ENCODE results near the gene KANK2. TPM values are rescaled to one million over a fixed set of nuclear protein-coding genes. Genes with fewer than 3 reads are reported as not detected.
"Not testable (repeated sequence)": the region's sequence is repeated elsewhere in the genome, so short reads cannot be mapped to it uniquely, and the experiment has no call there.

Gene KANK2
- total RNA-seq, 1 donor from 2014 or later, result 296 TPM

GRCh38 chr19:11155373-11156120 lies 41.8 kb downstream of the KANK2 start, which contains the start of gene SPC24:
Gene SPC24, minus strand, starts transcription at chr19:11155782. Its CDS starts 6 bp downstream, at chr19:11155776.
- intact Hi-C loops (cut with DNase I), result no loop called here
- peak; percentile 96 for DNase-seq (ENCODE audit: low spot score)
- peak; percentile 94 for ATAC-seq

- DNase-seq (ENCODE audit: low spot score), result no peak
- intact Hi-C loops (cut with DNase I), result no loop called here
These were observed 42.7 kb downstream of the KANK2 start for GRCh38 chr19:11154683-11155047.

GRCh38 chr19:11152318-11153062 lies 44.9 kb downstream of the KANK2 start:
- intact Hi-C loops (cut with DNase I), result no loop called here
- peak; percentile 74 for ATAC-seq
- peak; percentile 72 for DNase-seq (ENCODE audit: low spot score)

More at GRCh38 chr19:11154683-11155047, 42.7 kb downstream of the KANK2 start:
- no peak for ATAC-seq

- intact Hi-C loops (cut with DNase I), result no loop called here
- ATAC-seq, result peak; percentile 60
- peak; percentile 77 for DNase-seq (ENCODE audit: low spot score)
These were observed 46.2 kb downstream of the KANK2 start for GRCh38 chr19:11151181-11151580.

- intact Hi-C loops (cut with DNase I), result no loop called here
- ATAC-seq (no peak), DNase-seq (ENCODE audit: low spot score) (no peak)
These were observed 49.3 kb downstream of the KANK2 start for GRCh38 chr19:11148001-11148400.

GRCh38 chr19:11145536-11145924 lies 51.8 kb downstream of the KANK2 start:
- DNase-seq (ENCODE audit: low spot score) (no peak), ATAC-seq (no peak)
- intact Hi-C loops (cut with DNase I), result no loop called here

- ATAC-seq, result peak; percentile 79
- intact Hi-C loops (cut with DNase I), result no loop called here
- peak; percentile 93 for DNase-seq (ENCODE audit: low spot score)
These were observed 54.7 kb downstream of the KANK2 start for GRCh38 chr19:11142528-11143171.

- no peak for DNase-seq (ENCODE audit: low spot score)
- intact Hi-C loops (cut with DNase I), result no loop called here
These were observed 55.3 kb downstream of the KANK2 start for GRCh38 chr19:11141937-11142527.

GRCh38 chr19:11140896-11141295 lies 56.4 kb downstream of the KANK2 start:
- ATAC-seq (no peak), DNase-seq (ENCODE audit: low spot score) (no peak)
- intact Hi-C loops (cut with DNase I), result no loop called here

More at GRCh38 chr19:11141937-11142527, 55.3 kb downstream of the KANK2 start:
- no peak for ATAC-seq

GRCh38 chr19:11140023-11140538 lies 57.3 kb downstream of the KANK2 start:
- DNase-seq (ENCODE audit: low spot score); ATAC-seq; intact Hi-C loops (cut with DNase I): not testable (repeated sequence)

GRCh38 chr19:11138601-11139300 lies 58.6 kb downstream of the KANK2 start:
- ATAC-seq (peak; percentile 76), DNase-seq (ENCODE audit: low spot score) (peak; percentile 84)
- intact Hi-C loops (cut with DNase I), result loop anchor here (1.0 to 5.0 kb wide), 2 partner anchors 64 to 181 kb away; no protein-coding TSS in a partner anchor

- DNase-seq (ENCODE audit: low spot score) (peak; percentile 92), ATAC-seq (peak; percentile 79)
- intact Hi-C loops (cut with DNase I), result loop anchor here (1.0 to 5.0 kb wide), 2 partner anchors 65 to 180 kb away; no protein-coding TSS in a partner anchor
These were observed 59.6 kb downstream of the KANK2 start for GRCh38 chr19:11137542-11138384.

GRCh38 chr19:11136400-11137101 lies 60.8 kb downstream of the KANK2 start:
- DNase-seq (ENCODE audit: low spot score), result no peak
- intact Hi-C loops (cut with DNase I), result loop anchor here (5.0 kb wide), 1 partner anchor 66 kb away; no protein-coding TSS in a partner anchor

GRCh38 chr19:11131471-11131870 lies 65.9 kb downstream of the KANK2 start:
- no peak for ATAC-seq
- no peak for DNase-seq (ENCODE audit: low spot score)
- intact Hi-C loops (cut with DNase I), result no loop called here

More at GRCh38 chr19:11136400-11137101, 60.8 kb downstream of the KANK2 start:
- no peak for ATAC-seq

GRCh38 chr19:11130824-11131455 lies 66.4 kb downstream of the KANK2 start:
- DNase-seq (ENCODE audit: low spot score) (peak; percentile 88), ATAC-seq (peak; percentile 87)
- intact Hi-C loops (cut with DNase I), result no loop called here

- no peak for ATAC-seq
- intact Hi-C loops (cut with DNase I), result no loop called here
- no peak for DNase-seq (ENCODE audit: low spot score)
These were observed 69.4 kb downstream of the KANK2 start for GRCh38 chr19:11127905-11128304.
